ENCODE data around the gene PTN. TPM values are rescaled to one million over a fixed set of nuclear protein-coding genes. Genes with fewer than 3 reads are reported as not detected.
A peak's percentile ranks its signal among the peaks of the same experiment; 100 is the strongest.

PTN gene, protein sequence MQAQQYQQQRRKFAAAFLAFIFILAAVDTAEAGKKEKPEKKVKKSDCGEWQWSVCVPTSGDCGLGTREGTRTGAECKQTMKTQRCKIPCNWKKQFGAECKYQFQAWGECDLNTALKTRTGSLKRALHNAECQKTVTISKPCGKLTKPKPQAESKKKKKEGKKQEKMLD
- total RNA-seq (2016; rRNA removed; fragmentation: Illumina TruSeq; extraction: Trizol) (not detected in 2 replicates), polyA plus RNA-seq (2011; rRNA removed) (not detected in 2 replicates), polyA minus RNA-seq (2011; rRNA and poly(A)+ RNA removed; ENCODE audit: low replicate concordance) (not detected in 2 replicates), Bru-seq, nascent RNA (percentile 2 among the genes with signal in this experiment), BruChase-seq, experiment 1, labeled RNA remaining after a 6-hour chase (percentile 1 among the genes with signal in this experiment), BruChase-seq, experiment 2, labeled RNA remaining after a 2-hour chase (percentile 4 among the genes with signal in this experiment)
- not detected in 2 replicates for total RNA-seq (2016; cell fraction: cytosol; rRNA removed; fragmentation: Illumina TruSeq; extraction: Trizol; ENCODE audit: low read depth)
- total RNA-seq (2016; cell fraction: insoluble cytoplasmic fraction; rRNA removed; fragmentation: Illumina TruSeq; extraction: Trizol), result not detected in 2 replicates
- not detected in 2 replicates for total RNA-seq (2016; cell fraction: membrane; rRNA removed; fragmentation: Illumina TruSeq; extraction: Trizol)
- not detected in 2 replicates for total RNA-seq (2016; cell fraction: nucleus; rRNA removed; fragmentation: Illumina TruSeq; extraction: Trizol)
- not detected in 2 replicates for polyA plus RNA-seq (2011; cell fraction: cytosol; rRNA removed)
- not detected in 2 replicates for polyA plus RNA-seq (2011; cell fraction: nucleus; rRNA removed)
- not detected in 2 replicates for polyA plus RNA-seq (2012)
- polyA plus RNA-seq (2016; cell fraction: cytosol; fragmentation: Illumina TruSeq; extraction: Trizol; ENCODE audit: low read depth), result not detected in 2 replicates
- not detected in 2 replicates for polyA plus RNA-seq (2016; cell fraction: insoluble cytoplasmic fraction; fragmentation: Illumina TruSeq; extraction: Trizol; ENCODE audit: low read depth)
- polyA plus RNA-seq (2016; cell fraction: membrane; fragmentation: Illumina TruSeq; extraction: Trizol; ENCODE audit: low read depth), result not detected in 2 replicates
- not detected in 2 replicates for polyA plus RNA-seq (2016; cell fraction: nucleus; fragmentation: Illumina TruSeq; extraction: Trizol; ENCODE audit: insufficient read depth, low read depth)
- not detected in 2 replicates for polyA minus RNA-seq (2011; cell fraction: cytosol; rRNA and poly(A)+ RNA removed)
- not detected in 2 replicates for polyA minus RNA-seq (2011; cell fraction: nucleus; rRNA and poly(A)+ RNA removed)
- long read RNA-seq, experiment 1, result 0 reads
- long read RNA-seq, experiment 2, result 0 reads

DNA sequence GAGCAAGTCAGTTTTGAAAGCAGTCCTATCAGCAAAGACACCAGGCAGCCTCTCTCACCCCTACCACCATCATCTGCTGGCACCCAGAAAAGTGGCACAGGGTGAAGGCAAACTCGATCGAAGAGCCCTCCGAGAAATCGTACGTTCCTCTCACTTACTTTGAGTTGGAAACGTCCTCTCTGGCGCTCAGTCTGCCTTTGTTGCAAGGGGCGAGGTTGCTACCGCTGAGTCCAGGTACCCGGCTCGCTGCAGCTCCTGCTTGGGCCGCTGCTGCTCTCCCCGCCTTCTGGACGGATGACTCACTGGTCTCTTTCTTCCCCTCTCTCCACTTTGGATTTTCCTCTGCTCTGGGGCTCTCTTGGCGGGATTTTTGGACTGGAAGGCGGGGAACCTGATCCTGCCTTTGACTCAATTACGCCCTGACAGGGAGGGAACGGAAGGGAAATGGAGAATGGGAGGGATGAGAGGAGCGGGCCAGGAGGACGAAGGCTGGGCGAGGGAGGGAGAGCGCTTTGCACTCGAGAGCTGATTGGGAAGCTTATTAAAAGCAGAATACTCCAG lies at the start of gene PTN:
Gene PTN, minus strand, starts transcription at position 453 of the 561 bp plus-strand sequence. CDS start 88,760 bp downstream, outside the sequence.
- FAIRE-seq (no peak), DNase-seq (ENCODE audit: low spot score) (no peak), ATAC-seq (peak; percentile 79)
- WGBS (ENCODE audit: low lambda C conversion rate), result 3% methylated on average over 18 of the region's 23 CpGs
- Histone ChIP-seq H3K27me3 (ENCODE audit: control insufficient read depth in 1 of 2, insufficient read depth in 2 of 2, low read length in 2 of 2) (peaks cover 1 to 16% of the 10 kb centered on the region in 2 experiments; a peak in 3 of 5 replicates), H3K36me3 (replicated peaks in 1 of 2; ENCODE audit: control insufficient read depth in 1 of 2, insufficient read depth in 2 of 2, low read length in 2 of 2) (no peaks in the 10 kb centered on the region), H3K9ac (ENCODE audit: insufficient read depth, low read depth, low read length) (no peak within 1 kb of the TSS), H2AFZ (ENCODE audit: low read length) (no peak within 1 kb of the TSS), H3K4me3 (replicated peaks in 1 of 3; ENCODE audit: insufficient read depth in 1 of 3, low read depth in 2 of 3, low read length in 3 of 3) (no peak within 1 kb of the TSS), H4K20me1 (ENCODE audit: insufficient read depth, low read length) (no peaks in the 10 kb centered on the region), H3K4me2 (ENCODE audit: low read depth, low read length) (0 out of 2 replicates have a peak within 1 kb of the TSS, but pooled peaks have one; percentile 14), H3K79me2 (ENCODE audit: insufficient read depth, low read length) (no peaks in the 10 kb centered on the region), H3K4me1 (ENCODE audit: insufficient read depth, low read length) (no peaks in the 10 kb centered on the region), H3K27ac (ENCODE audit: extremely low read length, insufficient read depth, low read length) (no peak within 1 kb of the TSS), H3K9me3 (ENCODE audit: low read length) (no peaks in the 10 kb centered on the region)
- in situ Hi-C loops (cut with HindIII; ENCODE audit: extremely low pct_ligation_motif_present, low pct_unique_long_range_greater_than_20kb) (no loop called here), intact Hi-C loops (cut with micrococcal nuclease; ENCODE audit: unreplicated experiment) (no loop called here)
- BruUV-seq (replicated peaks), result no TSS peak
- ChIA-PET POLR2A (no interaction called here), CTCF (ENCODE audit: low intra/inter-chr PET ratio, low total read pairs) (no interaction called here)
- TF ChIP-seq, protein P1, sequence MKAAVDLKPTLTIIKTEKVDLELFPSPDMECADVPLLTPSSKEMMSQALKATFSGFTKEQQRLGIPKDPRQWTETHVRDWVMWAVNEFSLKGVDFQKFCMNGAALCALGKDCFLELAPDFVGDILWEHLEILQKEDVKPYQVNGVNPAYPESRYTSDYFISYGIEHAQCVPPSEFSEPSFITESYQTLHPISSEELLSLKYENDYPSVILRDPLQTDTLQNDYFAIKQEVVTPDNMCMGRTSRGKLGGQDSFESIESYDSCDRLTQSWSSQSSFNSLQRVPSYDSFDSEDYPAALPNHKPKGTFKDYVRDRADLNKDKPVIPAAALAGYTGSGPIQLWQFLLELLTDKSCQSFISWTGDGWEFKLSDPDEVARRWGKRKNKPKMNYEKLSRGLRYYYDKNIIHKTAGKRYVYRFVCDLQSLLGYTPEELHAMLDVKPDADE (CRISPR knock-in tag; IDR thresholded peaks at IDR 0.05), result no peak
- TF ChIP-seq TCF7L2 (IDR thresholded peaks at IDR 0.05; ENCODE audit: low read depth, low read length) (no peak), ZNF776 (CRISPR knock-in tag; IDR thresholded peaks at IDR 0.05) (no peak), ZNF138 (CRISPR knock-in tag; IDR thresholded peaks at IDR 0.05; ENCODE audit: low read depth) (no peak), RBM22 (optimal IDR thresholded peaks at IDR 0.05; ENCODE audit: low read length) (no peak), MTF1 (CRISPR knock-in tag; IDR thresholded peaks at IDR 0.05) (no peak), ZNF10 (CRISPR knock-in tag; IDR thresholded peaks at IDR 0.05; ENCODE audit: borderline replicate concordance, low read depth) (no peak), PAF1 (CRISPR knock-in tag; IDR thresholded peaks at IDR 0.05) (no peak), ZNF263 (CRISPR knock-in tag; IDR thresholded peaks at IDR 0.05) (no peak)
- TF ChIP-seq, protein P2, sequence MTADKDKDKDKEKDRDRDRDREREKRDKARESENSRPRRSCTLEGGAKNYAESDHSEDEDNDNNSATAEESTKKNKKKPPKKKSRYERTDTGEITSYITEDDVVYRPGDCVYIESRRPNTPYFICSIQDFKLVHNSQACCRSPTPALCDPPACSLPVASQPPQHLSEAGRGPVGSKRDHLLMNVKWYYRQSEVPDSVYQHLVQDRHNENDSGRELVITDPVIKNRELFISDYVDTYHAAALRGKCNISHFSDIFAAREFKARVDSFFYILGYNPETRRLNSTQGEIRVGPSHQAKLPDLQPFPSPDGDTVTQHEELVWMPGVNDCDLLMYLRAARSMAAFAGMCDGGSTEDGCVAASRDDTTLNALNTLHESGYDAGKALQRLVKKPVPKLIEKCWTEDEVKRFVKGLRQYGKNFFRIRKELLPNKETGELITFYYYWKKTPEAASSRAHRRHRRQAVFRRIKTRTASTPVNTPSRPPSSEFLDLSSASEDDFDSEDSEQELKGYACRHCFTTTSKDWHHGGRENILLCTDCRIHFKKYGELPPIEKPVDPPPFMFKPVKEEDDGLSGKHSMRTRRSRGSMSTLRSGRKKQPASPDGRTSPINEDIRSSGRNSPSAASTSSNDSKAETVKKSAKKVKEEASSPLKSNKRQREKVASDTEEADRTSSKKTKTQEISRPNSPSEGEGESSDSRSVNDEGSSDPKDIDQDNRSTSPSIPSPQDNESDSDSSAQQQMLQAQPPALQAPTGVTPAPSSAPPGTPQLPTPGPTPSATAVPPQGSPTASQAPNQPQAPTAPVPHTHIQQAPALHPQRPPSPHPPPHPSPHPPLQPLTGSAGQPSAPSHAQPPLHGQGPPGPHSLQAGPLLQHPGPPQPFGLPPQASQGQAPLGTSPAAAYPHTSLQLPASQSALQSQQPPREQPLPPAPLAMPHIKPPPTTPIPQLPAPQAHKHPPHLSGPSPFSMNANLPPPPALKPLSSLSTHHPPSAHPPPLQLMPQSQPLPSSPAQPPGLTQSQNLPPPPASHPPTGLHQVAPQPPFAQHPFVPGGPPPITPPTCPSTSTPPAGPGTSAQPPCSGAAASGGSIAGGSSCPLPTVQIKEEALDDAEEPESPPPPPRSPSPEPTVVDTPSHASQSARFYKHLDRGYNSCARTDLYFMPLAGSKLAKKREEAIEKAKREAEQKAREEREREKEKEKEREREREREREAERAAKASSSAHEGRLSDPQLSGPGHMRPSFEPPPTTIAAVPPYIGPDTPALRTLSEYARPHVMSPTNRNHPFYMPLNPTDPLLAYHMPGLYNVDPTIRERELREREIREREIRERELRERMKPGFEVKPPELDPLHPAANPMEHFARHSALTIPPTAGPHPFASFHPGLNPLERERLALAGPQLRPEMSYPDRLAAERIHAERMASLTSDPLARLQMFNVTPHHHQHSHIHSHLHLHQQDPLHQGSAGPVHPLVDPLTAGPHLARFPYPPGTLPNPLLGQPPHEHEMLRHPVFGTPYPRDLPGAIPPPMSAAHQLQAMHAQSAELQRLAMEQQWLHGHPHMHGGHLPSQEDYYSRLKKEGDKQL (CRISPR knock-in tag; IDR thresholded peaks at IDR 0.05; ENCODE audit: low read depth), result no peak
- TF ChIP-seq, protein P3, sequence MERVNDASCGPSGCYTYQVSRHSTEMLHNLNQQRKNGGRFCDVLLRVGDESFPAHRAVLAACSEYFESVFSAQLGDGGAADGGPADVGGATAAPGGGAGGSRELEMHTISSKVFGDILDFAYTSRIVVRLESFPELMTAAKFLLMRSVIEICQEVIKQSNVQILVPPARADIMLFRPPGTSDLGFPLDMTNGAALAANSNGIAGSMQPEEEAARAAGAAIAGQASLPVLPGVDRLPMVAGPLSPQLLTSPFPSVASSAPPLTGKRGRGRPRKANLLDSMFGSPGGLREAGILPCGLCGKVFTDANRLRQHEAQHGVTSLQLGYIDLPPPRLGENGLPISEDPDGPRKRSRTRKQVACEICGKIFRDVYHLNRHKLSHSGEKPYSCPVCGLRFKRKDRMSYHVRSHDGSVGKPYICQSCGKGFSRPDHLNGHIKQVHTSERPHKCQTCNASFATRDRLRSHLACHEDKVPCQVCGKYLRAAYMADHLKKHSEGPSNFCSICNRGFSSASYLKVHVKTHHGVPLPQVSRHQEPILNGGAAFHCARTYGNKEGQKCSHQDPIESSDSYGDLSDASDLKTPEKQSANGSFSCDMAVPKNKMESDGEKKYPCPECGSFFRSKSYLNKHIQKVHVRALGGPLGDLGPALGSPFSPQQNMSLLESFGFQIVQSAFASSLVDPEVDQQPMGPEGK (CRISPR knock-in tag; IDR thresholded peaks at IDR 0.05), result no peak

Data from HepG2 (cell line).